Activated CD8-positive, alpha-beta T cell treated with anti-CD3 and anti-CD28 coated beads for 36 hours (primary cell): ENCODE data around the gene OAT. TPM values are rescaled to one million over a fixed set of nuclear protein-coding genes. Genes with fewer than 3 reads are reported as not detected.

Source experiments
- ATAC-seq: fragments of 200-7000 bp; cut with Tn5 transposase; one replicate; pipeline ENCODE4 v1.10.0; 2021; ENCODE audit warnings: mild to moderate bottlenecking, moderate library complexity
- CTCF ChIA-PET: fragments of 350-600 bp; sonication (Branson Sonifier 250); formaldehyde crosslinking; loops from one replicate; lab custom pipeline; 2021; ENCODE audit warnings: antibody characterized with exemption; lab: Charles Lee
- POLR2A ChIA-PET: fragments of 350-600 bp; sonication (Branson Sonifier 250); formaldehyde crosslinking; loops from one replicate; lab custom pipeline; 2021; ENCODE audit warnings: antibody characterized with exemption; lab: Charles Lee
- DNase-seq: peaks from one replicate; pipeline ENCODE4 v3.0.0-alpha.2; 2020
- H3K27ac Mint-ChIP-seq: one replicate; pipeline ENCODE4 v1.8.0; 2021; ENCODE audit warnings: mild to moderate bottlenecking, mixed read lengths
- H3K27me3 Mint-ChIP-seq: one replicate; pipeline ENCODE4 v1.8.0; 2021; ENCODE audit warnings: mixed read lengths
- H3K36me3 Mint-ChIP-seq: one replicate; pipeline ENCODE4 v1.8.0; 2021; ENCODE audit warnings: low read depth, mixed read lengths
- H3K4me1 Mint-ChIP-seq: one replicate; pipeline ENCODE4 v1.8.0; 2021; ENCODE audit warnings: low read depth, mixed read lengths
- H3K4me3 Mint-ChIP-seq: one replicate; pipeline ENCODE4 v1.8.0; 2021; ENCODE audit warnings: mild to moderate bottlenecking, moderate library complexity, mixed read lengths
- H3K9me3 Mint-ChIP-seq: one replicate; pipeline ENCODE4 v1.8.0; 2021; ENCODE audit warnings: mixed read lengths
- CTCF ChIP-seq: fragments of 200-600 bp; IDR thresholded peaks from one replicate; pipeline ENCODE4 v1.8.0; 2022; ENCODE audit warnings: antibody characterized with exemption, mild to moderate bottlenecking
- intact Hi-C: fragments of 100-400 bp; cut with micrococcal nuclease; formaldehyde crosslinking; loops from one replicate; pipeline ENCODE4 v1.10.0; 2022
- total RNA-seq, 2 experiments: library from RNA; stranded (reverse); gene quantifications; one replicate each; pipeline ENCODE4 v1.2.3, GENCODE V29; 2021

Gene OAT
- total RNA-seq, 2 experiments from 2014 or later, result 40.2 to 44.3 TPM

GRCh38 chr10:124407456-124407855 lies 11.3 kb downstream of the OAT start:
- no peak for TF ChIP-seq CTCF
- no peak overlapping the region for H3K4me3 Mint-ChIP-seq
- H3K9me3 Mint-ChIP-seq, result no peaks in the 10 kb centered on the region
- H3K4me1 Mint-ChIP-seq, result peaks cover 4% of the 10 kb centered on the region
- ATAC-seq (no peak), DNase-seq (no peak)
- H3K36me3 Mint-ChIP-seq, result peaks cover 25% of the 10 kb centered on the region
- H3K27ac Mint-ChIP-seq, result no peak overlapping the region
- no peaks in the 10 kb centered on the region for H3K27me3 Mint-ChIP-seq
- ChIA-PET CTCF (interaction anchor here (1.3 to 1.5 kb wide), 2 partner anchors 19 to 413 kb away, joined by 3 to 5 read pairs; no protein-coding TSS in a partner anchor), POLR2A (no interaction called here)
- intact Hi-C loops, result no loop called here

GRCh38 chr10:124403548-124403947 lies 15.2 kb downstream of the OAT start:
- TF ChIP-seq CTCF, result peak; percentile 68
- CTCF ChIA-PET, result interaction anchor here (0.6 to 3.3 kb wide), 21 partner anchors 10 to 827 kb away, joined by 3 to 45 read pairs (median 3); partner anchors contain the start of gene LHPP
- POLR2A ChIA-PET, result interaction anchor here (0.7 kb wide), 1 partner anchor 99 kb away, joined by 3 read pairs; no protein-coding TSS in a partner anchor
- DNase-seq (peak; percentile 48), ATAC-seq (peak; percentile 99)
- intact Hi-C loops, result no loop called here
- no peak overlapping the region for H3K4me3 Mint-ChIP-seq
- H3K27ac Mint-ChIP-seq, result peak overlapping the region; percentile 51
- H3K27me3 Mint-ChIP-seq, result no peaks in the 10 kb centered on the region
- no peaks in the 10 kb centered on the region for H3K9me3 Mint-ChIP-seq
- peaks cover 17% of the 10 kb centered on the region for H3K36me3 Mint-ChIP-seq
- peaks cover 4% of the 10 kb centered on the region for H3K4me1 Mint-ChIP-seq

- DNase-seq, result no peak
- Mint-ChIP-seq H3K27me3 (no peaks in the 10 kb centered on the region), H3K9me3 (no peaks in the 10 kb centered on the region), H3K27ac (no peak overlapping the region), H3K4me3 (no peak overlapping the region), H3K36me3 (peaks cover 17% of the 10 kb centered on the region), H3K4me1 (peaks cover 4% of the 10 kb centered on the region)
- ChIA-PET CTCF (interaction anchor here (1.1 kb wide), 1 partner anchor 408 kb away, joined by 5 read pairs; no protein-coding TSS in a partner anchor), POLR2A (no interaction called here)
- intact Hi-C loops, result no loop called here
- ATAC-seq, result no peak
- no peak for TF ChIP-seq CTCF
Observed at GRCh38 chr10:124402273-124402672, 16.4 kb downstream of the OAT start.

GRCh38 chr10:124401633-124402032 lies 17.1 kb downstream of the OAT start:
- H3K4me1 Mint-ChIP-seq, result peaks cover 4% of the 10 kb centered on the region
- no peak for TF ChIP-seq CTCF
- ATAC-seq, result no peak

GRCh38 chr10:124394583-124394982 lies 24.1 kb downstream of the OAT start:
- Mint-ChIP-seq H3K4me3 (no peak overlapping the region), H3K27me3 (no peaks in the 10 kb centered on the region), H3K9me3 (no peaks in the 10 kb centered on the region), H3K36me3 (no peaks in the 10 kb centered on the region), H3K4me1 (peaks cover 3% of the 10 kb centered on the region), H3K27ac (no peak overlapping the region)
- no peak for TF ChIP-seq CTCF
- ChIA-PET CTCF (interaction anchor here (1.8 to 12.6 kb wide), 2 partner anchors 9 to 398 kb away, joined by 6 to 193 read pairs; no protein-coding TSS in a partner anchor), POLR2A (no interaction called here)
- DNase-seq (no peak), ATAC-seq (no peak)
- intact Hi-C loops, result no loop called here

More at GRCh38 chr10:124401633-124402032, 17.1 kb downstream of the OAT start:
- Mint-ChIP-seq H3K27me3 (no peaks in the 10 kb centered on the region), H3K4me3 (no peak overlapping the region), H3K9me3 (no peaks in the 10 kb centered on the region), H3K27ac (no peak overlapping the region), H3K36me3 (peaks cover 11% of the 10 kb centered on the region)
- intact Hi-C loops, result no loop called here
- no peak for DNase-seq
- ChIA-PET CTCF (interaction anchor here (1.1 kb wide), 1 partner anchor 407 kb away, joined by 5 read pairs; no protein-coding TSS in a partner anchor), POLR2A (no interaction called here)
